NCI-H82 treated with DMSO at 0.1 percent for 48 hours (cell line): Measurements from ENCODE around the gene TPM1.

Source experiments
- DNase-seq: peaks from one replicate; lab custom pipeline; 2025; ENCODE audit not compliant: unreplicated experiment; lab: John Stamatoyannopoulos, UW

Gene TPM1

DNA sequence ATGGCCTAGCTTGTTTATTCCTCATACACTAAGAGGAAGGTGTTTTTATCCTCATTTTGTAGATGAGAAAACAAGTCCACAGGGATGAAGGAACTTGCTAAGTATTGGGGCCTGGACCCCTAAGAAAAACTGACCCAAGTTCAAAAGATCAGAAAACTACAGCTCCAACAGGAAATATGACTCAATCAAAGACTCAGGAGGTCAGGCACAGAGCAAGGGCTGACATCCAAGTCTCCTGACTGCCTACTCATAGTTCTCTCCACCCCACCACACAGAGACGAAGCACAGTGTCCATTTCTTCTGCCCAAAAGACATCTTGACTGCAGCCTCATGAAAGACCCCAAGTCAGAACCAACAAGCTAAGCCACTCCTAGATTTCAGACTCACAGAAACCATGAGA lies 26.9 kb upstream of the TPM1 start:
- DNase-seq = no peak

- DNase-seq = no peak
Observed at GRCh38 chr15:63016234-63016633, 26.3 kb upstream of the TPM1 start.

- no peak for DNase-seq
Observed at GRCh38 chr15:63018639-63019038, 23.9 kb upstream of the TPM1 start.

DNA sequence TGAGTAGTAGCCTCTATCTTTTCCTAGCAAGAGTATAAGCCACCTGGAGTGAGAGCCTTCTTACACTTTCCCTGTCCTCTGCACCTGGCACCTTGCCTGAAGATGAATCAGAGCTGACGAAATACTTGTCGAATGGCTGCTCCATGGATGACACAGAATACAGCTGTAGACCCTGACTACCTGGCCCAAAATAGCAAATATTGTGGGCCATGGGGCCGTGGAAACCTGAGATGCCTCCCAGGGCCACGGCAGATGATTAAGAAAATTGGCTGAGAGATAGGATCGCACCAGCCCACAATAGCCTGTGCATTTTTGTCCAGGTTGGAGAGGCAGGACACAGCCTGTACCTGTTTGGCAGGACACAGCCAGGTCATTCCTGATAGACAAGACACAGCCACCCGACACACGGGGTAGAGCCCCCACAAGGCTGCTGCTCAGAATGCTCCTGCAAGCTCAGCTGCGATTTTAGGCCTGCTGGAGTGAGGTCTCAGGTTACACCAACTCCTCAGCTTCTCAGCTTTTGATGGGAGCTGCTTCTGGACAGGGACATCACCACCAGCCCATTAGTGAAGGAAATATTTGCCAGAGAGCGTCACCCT lies 22.9 kb upstream of the TPM1 start:
- no peak for DNase-seq

GRCh38 chr15:63020128-63020527 lies 22.4 kb upstream of the TPM1 start:
- no peak for DNase-seq

GRCh38 chr15:63020759-63021430 lies 21.7 kb upstream of the TPM1 start:
- no peak for DNase-seq

- DNase-seq = no peak
Observed at GRCh38 chr15:63022181-63022580, 20.4 kb upstream of the TPM1 start.

DNA sequence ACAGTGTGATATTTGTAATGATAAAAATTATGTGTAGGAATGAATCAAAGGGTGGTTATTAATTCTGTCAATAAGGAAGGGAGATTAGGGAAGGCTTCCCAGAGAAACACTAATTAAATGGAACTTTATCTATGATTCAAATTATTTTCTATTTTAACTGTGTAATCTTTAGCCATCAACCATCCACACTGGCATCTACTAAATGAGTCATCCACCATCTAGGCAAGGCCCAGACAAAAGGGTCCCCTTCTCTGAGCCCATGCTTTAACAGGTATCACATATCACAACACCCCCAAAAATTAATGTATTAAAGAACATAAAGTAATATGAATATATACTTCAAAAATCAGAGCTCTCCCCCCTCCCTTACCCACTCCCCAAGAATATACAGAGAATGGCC lies 19.9 kb upstream of the TPM1 start:
- DNase-seq = no peak

GRCh38 chr15:63023351-63023945 lies 19.1 kb upstream of the TPM1 start:
- no peak for DNase-seq

DNA sequence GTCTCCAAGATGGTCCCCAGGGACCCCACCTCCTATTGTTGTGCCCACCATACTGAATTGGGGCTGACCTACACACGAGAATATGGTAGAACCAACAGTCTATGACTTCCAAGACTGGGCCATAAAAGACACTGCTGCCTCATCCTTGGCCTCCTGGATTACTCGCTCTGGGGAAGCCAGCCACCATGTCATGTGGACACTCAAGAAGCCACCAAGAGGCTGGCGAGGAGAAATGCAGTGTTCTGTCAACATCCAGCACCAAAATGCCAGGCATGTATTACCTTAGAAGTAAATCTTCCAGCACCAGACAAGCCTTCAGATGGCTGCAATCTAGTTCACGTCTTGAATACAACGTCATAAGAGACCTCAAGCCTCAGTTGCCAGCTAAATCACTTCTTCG lies 17.1 kb upstream of the TPM1 start:
- no peak for DNase-seq

- no peak for DNase-seq
Observed at GRCh38 chr15:63027646-63028045, 14.9 kb upstream of the TPM1 start.

GRCh38 chr15:63028442-63029110 lies 14.0 kb upstream of the TPM1 start:
- DNase-seq = no peak

DNA sequence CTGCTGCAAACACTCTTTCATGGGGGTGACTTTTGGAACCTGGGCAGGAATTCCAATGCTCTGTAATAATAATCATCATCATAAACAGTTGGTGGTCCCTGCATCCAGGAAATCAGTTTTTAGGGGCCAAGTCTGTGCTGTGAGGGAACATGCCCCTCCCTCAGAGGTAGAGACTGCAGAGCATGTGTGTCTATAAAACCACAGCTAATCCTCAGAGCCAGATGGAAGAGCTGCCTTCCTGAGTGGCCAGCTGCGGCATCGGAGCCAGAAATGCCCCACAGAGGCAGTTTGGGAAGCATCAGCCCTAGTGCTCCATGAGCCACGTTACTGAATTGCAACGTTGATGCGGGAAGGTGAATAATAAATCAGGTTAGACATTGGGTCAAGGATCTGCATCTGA lies 12.9 kb upstream of the TPM1 start:
- peak; percentile 86 for DNase-seq

- peak; percentile 67 for DNase-seq
Observed at GRCh38 chr15:63030101-63030551, 12.4 kb upstream of the TPM1 start.

DNA sequence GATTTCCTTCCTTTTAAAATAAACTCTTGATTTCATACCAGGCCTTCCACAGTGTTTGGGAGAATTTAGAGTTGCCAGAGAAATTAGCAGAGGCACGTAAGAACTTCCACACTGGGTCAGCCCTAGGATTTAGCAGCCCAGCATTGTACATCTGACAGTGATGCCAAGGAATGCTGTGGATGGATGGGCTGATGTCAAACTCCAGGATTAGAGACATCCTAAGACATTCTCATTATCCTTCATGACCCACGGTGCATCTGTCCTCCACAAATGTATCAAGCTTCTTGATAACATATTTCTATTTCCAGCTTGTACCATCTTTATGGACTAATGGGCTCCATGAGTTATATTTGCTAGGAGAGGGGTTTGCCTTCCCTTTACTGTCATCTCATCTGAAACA lies 8.0 kb upstream of the TPM1 start:
- DNase-seq = no peak

GRCh38 chr15:63035253-63035652 lies 7.3 kb upstream of the TPM1 start:
- DNase-seq = no peak

DNA sequence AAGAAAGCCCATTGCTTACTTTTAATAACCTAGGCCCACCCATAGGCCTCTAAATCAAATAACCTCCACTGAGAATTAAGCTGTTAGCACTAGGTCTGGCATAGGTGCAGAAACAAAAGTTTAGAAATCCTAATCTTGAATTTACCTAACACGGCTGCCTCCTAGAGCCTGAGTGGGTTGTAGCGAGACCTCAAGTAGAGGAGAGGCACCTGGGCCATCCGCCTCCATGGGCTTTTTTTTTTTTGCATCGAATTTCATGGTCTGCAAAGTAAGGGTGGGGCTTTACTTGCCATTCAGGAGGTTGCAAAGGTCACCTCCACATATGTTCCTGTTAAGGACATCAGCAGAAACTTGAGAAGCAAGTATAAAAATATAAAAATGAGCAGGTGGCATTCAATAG lies 6.6 kb upstream of the TPM1 start:
- no peak for DNase-seq

DNA sequence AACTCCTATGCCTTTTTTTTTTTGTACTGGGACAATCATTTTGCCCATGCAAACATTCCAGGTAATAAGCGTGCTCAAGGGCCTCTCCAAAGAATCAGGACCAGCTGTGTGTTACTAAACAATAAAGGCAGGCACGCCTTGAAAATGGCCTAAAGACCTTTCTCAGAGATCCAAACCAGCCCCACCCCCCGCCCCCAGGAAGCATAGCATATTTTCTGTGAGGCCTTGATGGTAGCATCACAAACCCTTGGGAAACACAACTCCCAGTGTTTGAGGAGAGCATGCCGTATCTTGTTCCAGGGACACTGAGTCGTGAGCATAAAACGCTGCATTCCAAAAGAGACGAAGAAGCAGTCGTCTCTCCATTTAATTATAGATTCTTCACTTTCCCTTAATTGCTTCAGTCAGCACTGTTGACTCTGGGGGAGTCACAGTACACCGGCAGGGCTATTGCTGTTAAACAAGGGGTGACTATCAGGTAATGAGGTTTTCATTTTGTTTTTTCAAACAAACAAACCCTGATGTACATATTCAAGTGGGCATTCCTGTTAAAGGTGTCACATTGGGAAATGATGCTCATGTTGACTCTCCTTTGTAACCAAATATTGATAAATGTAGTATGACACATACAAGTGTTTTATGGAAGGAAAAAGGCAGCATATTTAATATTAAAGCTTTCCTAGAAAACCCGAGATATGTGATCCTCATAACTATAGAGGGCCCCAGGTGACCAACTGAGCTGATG lies 4.4 kb upstream of the TPM1 start:
- no peak for DNase-seq

DNA sequence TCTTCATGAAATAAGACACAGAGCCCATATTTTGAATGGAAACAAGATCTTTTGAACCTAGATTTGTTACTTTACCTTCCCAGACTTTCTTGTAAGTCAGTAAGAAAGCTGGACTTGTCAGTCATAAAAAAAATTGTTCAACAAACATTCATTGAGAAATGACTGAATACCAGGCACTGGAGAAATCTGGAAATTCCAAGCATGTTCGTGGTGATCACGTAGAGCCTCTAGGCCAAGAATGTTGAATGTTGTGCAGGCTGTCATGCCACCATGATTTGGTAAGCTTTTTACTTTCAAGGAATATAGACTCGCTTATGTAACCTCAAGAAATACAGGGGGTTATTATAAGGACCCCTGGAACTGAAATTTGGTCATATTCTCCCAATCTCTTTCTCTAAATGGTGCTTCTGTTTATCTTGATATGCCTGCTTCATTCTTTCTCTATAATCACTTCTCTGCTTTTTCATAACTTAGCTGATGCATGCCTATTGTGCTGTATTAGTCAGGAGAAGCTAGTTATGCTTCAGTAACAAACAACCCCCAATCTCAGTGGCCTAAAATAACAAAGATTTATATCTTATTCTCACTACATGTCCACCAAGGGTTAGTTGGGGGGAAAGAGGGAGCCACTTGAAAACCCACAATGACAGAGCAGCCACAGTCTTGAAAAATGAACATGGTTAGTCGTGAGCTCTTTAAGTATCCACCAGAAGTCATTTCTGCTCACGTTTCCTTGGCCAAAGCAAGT lies 3.4 kb upstream of the TPM1 start:
- no peak for DNase-seq

- no peak for DNase-seq
Observed at GRCh38 chr15:63039811-63040210, 2.7 kb upstream of the TPM1 start.

- no peak for DNase-seq
Observed at GRCh38 chr15:63040509-63040908, 2.0 kb upstream of the TPM1 start.
